SJSA1 (cell line): ENCODE data around the gene GARIN5B. TPM values are rescaled to one million over a fixed set of nuclear protein-coding genes. Genes with fewer than 3 reads are reported as not detected.

Experiments
- DNase-seq, 2 experiments: peaks; one replicate each; pipeline ENCODE4 v3.0.0-alpha.2; 2015 to 2020; ENCODE audit warnings: low spot score in 2 of 2, low read depth in 1 of 2
- H3K27ac ChIP-seq: fragments of 250-450 bp; sonication (Bioruptor Pico); 2 replicates; pipeline ENCODE4 v1.5.1; 2020; ENCODE audit warnings: mild to moderate bottlenecking, moderate library complexity
- H3K27me3 ChIP-seq: fragments of 250-450 bp; sonication (Bioruptor Pico); replicated peaks from 2 replicates; pipeline ENCODE4 v1.5.1; 2020; ENCODE audit warnings: mild to moderate bottlenecking, moderate library complexity
- H3K36me3 ChIP-seq: fragments of 250-450 bp; sonication (Bioruptor Pico); 2 replicates; pipeline ENCODE4 v1.5.1; 2020; ENCODE audit warnings: mild to moderate bottlenecking
- H3K4me1 ChIP-seq: fragments of 250-450 bp; sonication (Bioruptor Pico); replicated peaks from 2 replicates; pipeline ENCODE4 v1.6.1; 2021; ENCODE audit warnings: mild to moderate bottlenecking
- H3K4me3 ChIP-seq: fragments of 250-450 bp; sonication (Bioruptor Pico); 2 replicates; pipeline ENCODE4 v1.5.1; 2020; ENCODE audit warnings: mild to moderate bottlenecking
- H3K9me3 ChIP-seq: fragments of 250-450 bp; sonication (Bioruptor Pico); replicated peaks from 2 replicates; pipeline ENCODE4 v1.5.1; 2020; ENCODE audit warnings: mild to moderate bottlenecking
- total RNA-seq: library from RNA; depleted of rRNA; stranded (reverse); fragments of >200 nt; shearing (Covaris generic); gene quantifications from 2 replicates; pipeline ENCODE4 v1.2.3, GENCODE V29; 2014

The GARIN5B gene
- total RNA-seq, 1 experiment from 2014 or later, result 0.03 TPM

GRCh38 chr19:55398200-55398925 is 35.3 kb upstream of the GARIN5B start:
- Histone ChIP-seq H3K27ac (no peak overlapping the region), H3K27me3 (no peaks in the 10 kb centered on the region), H3K4me1 (peaks cover 11% of the 10 kb centered on the region), H3K4me3 (no peak overlapping the region), H3K9me3 (no peaks in the 10 kb centered on the region), H3K36me3 (peaks cover 42% of the 10 kb centered on the region)
- no peak for DNase-seq

GRCh38 chr19:55392820-55393761 is 30.0 kb upstream of the GARIN5B start:
- no peak overlapping the region for H3K4me3 ChIP-seq
- peaks cover 9% of the 10 kb centered on the region for H3K4me1 ChIP-seq
- no peaks in the 10 kb centered on the region for H3K9me3 ChIP-seq
- no peaks in the 10 kb centered on the region for H3K27me3 ChIP-seq
- no peak for DNase-seq
- peaks cover 40% of the 10 kb centered on the region for H3K36me3 ChIP-seq
- H3K27ac ChIP-seq, result no peak overlapping the region

DNA sequence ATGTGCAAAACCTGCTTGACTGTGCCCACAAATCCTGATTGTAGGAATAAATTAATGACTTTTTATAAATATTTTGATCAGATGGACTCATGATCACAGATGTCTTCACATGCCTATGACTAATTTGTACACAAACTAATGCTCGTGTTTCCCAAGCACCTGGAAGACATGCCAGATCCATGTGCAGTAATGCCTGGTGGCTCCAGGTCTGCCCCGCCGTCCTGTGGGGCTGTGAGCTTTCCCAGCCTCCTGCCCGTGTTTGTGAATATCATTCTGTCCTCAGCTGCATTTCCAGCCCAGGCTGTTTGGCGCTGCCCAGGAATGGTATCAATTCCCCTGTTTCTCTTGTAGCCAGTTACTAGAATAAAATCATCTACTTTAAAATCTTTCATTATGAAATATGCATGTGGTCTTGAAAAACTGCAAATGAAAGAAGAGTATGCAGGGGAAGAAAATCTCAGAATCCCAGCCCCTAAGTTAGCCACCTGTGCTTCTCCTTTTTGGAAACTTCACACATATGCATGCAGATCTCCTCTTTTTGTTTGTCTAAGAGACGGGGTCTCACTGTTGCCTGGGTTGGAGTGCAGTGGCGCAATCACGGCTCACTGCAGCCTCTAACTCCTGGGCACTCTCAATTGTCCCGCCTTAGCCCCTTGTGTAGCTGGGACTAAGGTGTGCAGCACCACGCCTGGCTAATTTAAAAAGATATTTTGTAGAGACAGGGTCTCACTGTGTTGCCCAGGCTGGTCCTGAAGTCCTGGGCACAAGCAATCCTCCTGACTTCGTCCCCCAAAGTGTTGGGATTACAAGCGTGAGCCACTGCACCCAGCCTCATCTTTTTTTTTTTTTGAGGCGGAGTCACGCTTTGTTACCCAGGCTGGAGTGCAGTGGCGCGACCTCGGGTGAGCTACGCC is 28.9 kb upstream of the GARIN5B start:
- Histone ChIP-seq H3K4me3 (no peak overlapping the region), H3K27ac (no peak overlapping the region), H3K4me1 (peaks cover 20% of the 10 kb centered on the region), H3K9me3 (no peaks in the 10 kb centered on the region), H3K27me3 (no peaks in the 10 kb centered on the region), H3K36me3 (peaks cover 51% of the 10 kb centered on the region)
- no peak for DNase-seq

DNA sequence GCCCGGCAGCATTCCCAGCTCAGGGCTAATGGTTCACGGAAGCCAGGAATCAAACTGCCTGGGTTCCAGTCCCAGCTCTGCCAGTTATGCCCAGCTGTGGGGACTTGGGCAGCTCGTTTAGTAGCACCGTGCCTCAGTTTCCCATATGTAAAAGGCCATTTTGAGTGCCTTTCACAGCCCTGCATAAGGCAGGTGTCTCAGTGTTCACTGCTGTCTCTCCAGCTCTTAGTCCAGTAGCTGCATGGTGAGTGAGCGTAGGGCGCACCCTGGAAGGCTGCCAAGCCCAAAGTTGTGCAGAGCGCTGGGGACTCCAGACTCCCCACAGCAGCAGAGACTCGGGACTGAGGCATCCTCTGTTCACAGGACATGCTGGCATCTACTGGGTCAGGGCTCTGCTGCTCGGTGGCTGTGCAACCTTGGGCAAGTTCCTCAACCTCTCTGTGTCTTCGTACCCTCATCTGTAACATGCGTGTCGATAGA is 28.2 kb upstream of the GARIN5B start:
- Histone ChIP-seq H3K4me1 (peaks cover 25% of the 10 kb centered on the region), H3K27me3 (no peaks in the 10 kb centered on the region), H3K27ac (no peak overlapping the region), H3K36me3 (peaks cover 59% of the 10 kb centered on the region), H3K9me3 (no peaks in the 10 kb centered on the region), H3K4me3 (no peak overlapping the region)
- no peak for DNase-seq

- H3K27ac ChIP-seq, result no peak overlapping the region
- H3K27me3 ChIP-seq, result no peaks in the 10 kb centered on the region
- no peak overlapping the region for H3K4me3 ChIP-seq
- H3K4me1 ChIP-seq, result peaks cover 25% of the 10 kb centered on the region
- H3K36me3 ChIP-seq, result peaks cover 63% of the 10 kb centered on the region
- no peaks in the 10 kb centered on the region for H3K9me3 ChIP-seq
- no peak for DNase-seq
These were observed 27.4 kb upstream of the GARIN5B start for GRCh38 chr19:55390461-55390880.

DNA sequence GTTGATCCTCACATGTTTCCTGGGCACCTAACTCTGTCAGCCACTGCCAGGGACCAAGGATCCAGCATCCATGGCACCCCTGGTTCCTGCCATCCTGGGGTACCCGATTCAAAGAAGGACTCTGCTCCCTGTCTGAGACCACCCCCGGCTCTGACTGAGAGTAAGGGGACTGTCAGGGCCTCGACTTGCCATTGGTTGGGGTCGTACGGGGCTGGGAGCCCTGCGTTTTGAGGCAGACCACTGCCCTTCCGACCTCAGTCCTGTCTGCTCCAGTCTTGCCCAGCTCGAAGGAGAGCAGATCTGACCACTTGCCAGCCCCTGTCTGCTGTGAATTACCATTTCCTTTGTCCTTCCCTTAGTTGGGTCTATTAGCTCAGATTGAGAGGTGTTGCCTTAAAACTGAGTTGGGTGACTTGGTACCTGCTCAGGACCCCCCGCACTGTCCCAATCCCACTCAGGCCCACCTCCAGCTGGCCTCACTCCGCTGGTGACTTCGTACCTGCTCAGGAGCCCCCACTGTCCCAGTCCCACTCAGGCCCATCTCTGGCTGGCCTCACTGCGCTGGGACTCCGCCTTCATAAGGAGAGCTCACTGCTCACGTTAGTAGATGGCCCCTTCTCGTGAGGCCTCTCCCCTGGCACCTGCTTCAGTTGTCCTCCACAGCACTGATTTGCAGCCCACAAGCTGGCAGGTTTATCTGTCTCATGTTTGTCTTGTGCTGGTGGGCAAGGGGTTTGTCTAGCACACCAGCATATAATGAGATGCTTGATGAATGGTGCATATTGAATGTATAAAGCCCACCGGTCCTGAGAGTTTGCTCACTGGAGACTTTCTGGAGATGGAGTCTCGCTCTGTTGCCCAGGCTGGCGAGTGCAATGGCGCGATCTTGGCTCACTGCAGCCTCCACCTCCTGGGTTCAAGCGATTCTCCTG is 26.6 kb upstream of the GARIN5B start:
- no peak overlapping the region for H3K27ac ChIP-seq
- H3K27me3 ChIP-seq, result no peaks in the 10 kb centered on the region
- no peaks in the 10 kb centered on the region for H3K9me3 ChIP-seq
- H3K36me3 ChIP-seq, result peaks cover 63% of the 10 kb centered on the region
- no peak for DNase-seq
- H3K4me3 ChIP-seq, result no peak overlapping the region
- peaks cover 31% of the 10 kb centered on the region for H3K4me1 ChIP-seq

DNA sequence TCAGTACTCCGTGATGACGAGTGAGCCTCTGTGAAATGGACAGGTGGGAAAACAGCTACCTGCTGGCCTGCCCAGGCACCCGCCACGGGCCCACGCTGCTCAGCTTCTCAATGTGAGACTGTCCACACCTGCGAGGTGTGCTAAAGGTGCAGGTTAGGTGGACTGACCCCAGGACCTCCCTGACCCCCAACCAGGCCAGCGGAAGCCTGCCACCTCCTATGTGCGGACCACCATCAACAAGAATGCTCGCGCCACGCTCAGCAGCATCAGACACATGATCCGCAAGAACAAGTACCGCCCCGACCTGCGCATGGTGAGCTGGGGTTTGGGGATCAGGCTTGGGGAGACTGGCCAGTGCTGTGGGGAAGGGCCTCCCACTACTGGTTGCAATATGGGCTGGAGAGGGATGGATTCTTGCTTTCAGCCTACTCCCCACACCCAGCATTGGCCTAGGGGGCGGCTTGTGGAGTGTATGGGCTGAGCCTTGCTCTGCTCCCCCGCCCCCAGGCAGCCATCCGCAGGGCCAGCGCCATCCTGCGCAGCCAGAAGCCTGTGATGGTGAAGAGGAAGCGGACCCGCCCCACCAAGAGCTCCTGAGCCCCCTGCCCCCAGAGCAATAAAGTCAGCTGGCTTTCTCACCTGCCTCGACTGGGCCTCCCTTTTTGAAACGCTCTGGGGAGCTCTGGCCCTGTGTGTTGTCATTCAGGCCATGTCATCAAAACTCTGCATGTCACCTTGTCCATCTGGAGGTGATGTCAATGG is 24.9 kb upstream of the GARIN5B start:
- Histone ChIP-seq H3K9me3 (0 out of 2 replicates have a peak, but pooled peaks cover 2% of the 10 kb centered on the region), H3K27ac (no peak overlapping the region), H3K27me3 (no peaks in the 10 kb centered on the region), H3K4me1 (peaks cover 45% of the 10 kb centered on the region), H3K4me3 (peak overlapping the region; percentile 69), H3K36me3 (peaks cover 63% of the 10 kb centered on the region)
- DNase-seq, result no peak

DNA sequence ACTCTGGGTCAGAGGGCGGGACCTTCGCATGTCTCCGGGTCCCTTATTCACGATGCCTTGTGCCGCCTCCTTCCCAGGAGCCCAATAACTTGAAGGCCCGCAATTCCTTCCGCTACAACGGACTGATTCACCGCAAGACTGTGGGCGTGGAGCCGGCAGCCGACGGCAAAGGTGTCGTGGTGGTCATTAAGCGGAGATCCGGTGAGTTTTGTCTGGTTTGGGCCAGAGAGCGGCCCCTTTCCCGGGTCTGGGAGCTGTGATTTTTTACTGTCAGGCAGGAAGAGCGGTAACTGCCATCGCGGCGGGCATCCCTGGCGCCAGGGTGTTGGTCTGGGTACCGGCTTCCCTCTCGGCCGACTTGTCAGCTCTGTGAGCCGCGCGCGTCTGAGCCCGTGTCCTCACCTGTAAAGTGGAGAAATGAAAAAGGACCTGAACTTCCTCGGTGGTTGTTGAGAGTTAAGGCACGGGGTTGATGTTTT is 23.5 kb upstream of the GARIN5B start:
- Histone ChIP-seq H3K27me3 (no peaks in the 10 kb centered on the region), H3K27ac (peak overlapping the region; percentile 41; the same call in 1 of the 2 replicates), H3K4me1 (peaks cover 45% of the 10 kb centered on the region), H3K4me3 (peak overlapping the region; percentile 69), H3K36me3 (peaks cover 57% of the 10 kb centered on the region), H3K9me3 (0 out of 2 replicates have a peak, but pooled peaks cover 2% of the 10 kb centered on the region)
- DNase-seq, result no peak

- H3K36me3 ChIP-seq, result peaks cover 51% of the 10 kb centered on the region
- 0 out of 2 replicates have a peak, but pooled peaks cover 2% of the 10 kb centered on the region for H3K9me3 ChIP-seq
- peak; percentile 98 to 99 for DNase-seq
- H3K4me3 ChIP-seq, result peak within 1 kb of the TSS; percentile 69
- no peaks in the 10 kb centered on the region for H3K27me3 ChIP-seq
- H3K4me1 ChIP-seq, result peaks cover 45% of the 10 kb centered on the region
- peak within 1 kb of the TSS; percentile 84 for H3K27ac ChIP-seq
These were observed 22.8 kb upstream of the GARIN5B start, which contains the start of gene RPL28 for GRCh38 chr19:55385724-55386492. RPL28 (plus strand) TSS chr19:55385932; CDS start chr19:55386358, 426 bp downstream.

DNA sequence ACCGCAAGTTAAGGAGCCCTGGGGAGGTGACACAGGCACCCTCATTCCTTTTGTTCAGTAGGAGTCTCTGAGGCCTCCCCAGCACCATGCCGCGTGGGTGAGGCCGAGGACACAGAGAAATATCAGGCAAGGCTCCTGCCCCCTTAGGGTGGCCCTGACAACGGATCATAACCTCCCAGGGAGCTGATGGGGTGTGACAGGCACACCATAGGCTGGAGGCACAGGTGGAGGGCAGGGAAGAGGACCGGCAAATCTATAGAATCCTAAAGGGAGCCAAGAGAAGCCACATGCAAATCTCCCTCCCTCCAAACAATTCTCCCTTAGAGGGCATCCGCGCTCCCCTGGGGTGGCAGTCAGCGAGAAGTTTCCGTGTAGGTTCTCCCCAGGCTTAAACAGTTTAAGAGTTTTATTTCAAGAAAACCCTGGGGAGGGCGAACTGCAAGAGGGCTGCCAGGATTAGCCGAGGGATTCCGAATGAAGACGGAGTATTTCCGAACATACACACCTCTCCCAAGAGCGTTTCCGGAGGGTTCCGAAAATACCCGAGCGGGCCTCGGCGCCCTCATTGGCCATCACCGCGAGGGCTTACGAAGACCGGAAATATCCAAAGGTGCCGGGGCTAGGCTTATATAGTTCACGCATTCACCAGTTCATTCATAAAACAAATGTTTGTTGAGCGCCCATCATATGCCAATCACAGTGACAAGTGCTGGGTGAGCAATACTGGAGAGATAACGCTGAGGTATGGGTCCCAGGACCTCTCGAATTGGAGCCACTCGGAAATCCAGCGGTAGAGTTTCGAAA is 22.1 kb upstream of the GARIN5B start:
- Histone ChIP-seq H3K27ac (peak overlapping the region; percentile 84), H3K9me3 (0 out of 2 replicates have a peak, but pooled peaks cover 2% of the 10 kb centered on the region), H3K4me3 (peak overlapping the region; percentile 69)

More for the DNA sequence above, 22.1 kb upstream of the GARIN5B start:
- peaks cover 43% of the 10 kb centered on the region for H3K36me3 ChIP-seq
- peak; percentile 94 to 98 for DNase-seq
- peaks cover 45% of the 10 kb centered on the region for H3K4me1 ChIP-seq
- no peaks in the 10 kb centered on the region for H3K27me3 ChIP-seq
